Endothelial cell of umbilical vein (primary cell): ENCODE data around the gene CD44. TPM values are rescaled to one million over a fixed set of nuclear protein-coding genes. Genes with fewer than 3 reads are reported as not detected.

Experiments
- BruUV-seq: library from RNA; stranded (reverse); fragments of 400-500 nt; replicated peaks from 2 replicates; lab custom pipeline; 2021; lab: Mats Ljungman, UMichigan
- CTCF ChIA-PET: fragments of 300-600, 350-600 bp; sonication (Branson Sonifier 250); formaldehyde crosslinking; loops from one replicate; lab custom pipeline; 2021; ENCODE audit warnings: antibody characterized with exemption, inconsistent platforms; lab: Charles Lee
- POLR2A ChIA-PET: fragments of 300-600, 350-600 bp; sonication (Branson Sonifier 250); formaldehyde crosslinking; loops from one replicate; lab custom pipeline; 2021; ENCODE audit warnings: antibody characterized with exemption, inconsistent platforms; lab: Charles Lee
- DNase-seq: peaks from one replicate; pipeline ENCODE4 v3.0.0-alpha.2; 2011; ENCODE audit warnings: low read depth, low spot score
- FAIRE-seq: peaks from 2 replicates; lab custom pipeline; 2011; peaks lifted over from hg19 to GRCh38; lab: Jason Lieb, UNC
- H2AFZ ChIP-seq: 2 replicates; pipeline ENCODE4 v1.6.0; 2012; ENCODE audit warnings: low read depth, low read length, control low read depth, inconsistent platforms
- H3K27ac ChIP-seq: 2 replicates; pipeline ENCODE4 v1.5.1; 2011; ENCODE audit warnings: low read depth, mild to moderate bottlenecking, control low read depth, low read length, moderate library complexity; ENCODE audit not compliant: insufficient read depth
- H3K27me3 ChIP-seq, 2 experiments: 2 replicates each; pipeline versions ENCODE4 v1.6.0 to v1.6.1; 2011; ENCODE audit warnings: low read length in 2 of 2, mixed read lengths in 1 of 2; ENCODE audit not compliant: control insufficient read depth in 2 of 2, insufficient read depth in 2 of 2
- H3K36me3 ChIP-seq, 2 experiments: 2 replicates in 1 of 2; 3 replicates in 1 of 2; pipeline ENCODE4 v1.5.1; 2011; ENCODE audit warnings: low read length in 2 of 2, mild to moderate bottlenecking in 1 of 2, moderate library complexity in 1 of 2; ENCODE audit not compliant: control insufficient read depth in 2 of 2, insufficient read depth in 2 of 2; ENCODE audit errors: extremely low read depth in 1 of 2
- H3K4me1 ChIP-seq: 3 replicates; pipeline ENCODE4 v1.5.1; 2011; ENCODE audit warnings: mild to moderate bottlenecking, low read length; ENCODE audit not compliant: control insufficient read depth, insufficient read depth; ENCODE audit errors: extremely low read depth
- H3K4me2 ChIP-seq: 2 replicates; pipeline ENCODE4 v1.6.1; 2011; ENCODE audit warnings: low read length, control low read depth, mixed read lengths; ENCODE audit not compliant: insufficient read depth
- H3K4me3 ChIP-seq, 3 experiments: fragments of 200-600 bp in 1 of 3; sonication (generic), shearing (Covaris generic) in 1 of 3; replicated peaks in 1 of 3; 2 replicates each; pipeline ENCODE4 v1.5.1; 2011 to 2016; ENCODE audit warnings: control low read depth in 3 of 3, low read length in 3 of 3, mild to moderate bottlenecking in 2 of 3, inconsistent platforms in 1 of 3, low read depth in 1 of 3, moderate library complexity in 1 of 3; ENCODE audit not compliant: insufficient read depth in 1 of 3
- H3K79me2 ChIP-seq: 2 replicates; pipeline ENCODE4 v1.6.0; 2012; ENCODE audit warnings: low read length, inconsistent platforms; ENCODE audit not compliant: control insufficient read depth, insufficient read depth
- H3K9ac ChIP-seq: replicated peaks from 2 replicates; pipeline ENCODE3; 2011; ENCODE audit warnings: low read length, control low read depth; ENCODE audit not compliant: insufficient read depth; ENCODE audit errors: extremely low read depth
- H3K9me1 ChIP-seq: replicated peaks from 3 replicates; pipeline ENCODE4 v1.6.0; 2011; ENCODE audit warnings: mild to moderate bottlenecking, low read length; ENCODE audit not compliant: control insufficient read depth, insufficient read depth; ENCODE audit errors: extremely low read depth
- H3K9me3 ChIP-seq: replicated peaks from 2 replicates; pipeline ENCODE4 v1.5.1; 2012; ENCODE audit warnings: low read length, inconsistent platforms; ENCODE audit not compliant: control insufficient read depth, insufficient read depth
- H4K20me1 ChIP-seq: replicated peaks from 2 replicates; pipeline ENCODE3; 2011; ENCODE audit warnings: mild to moderate bottlenecking, low read length; ENCODE audit not compliant: control insufficient read depth, insufficient read depth; ENCODE audit errors: extremely low read depth
- EZH2 ChIP-seq: IDR thresholded peaks from 2 replicates; pipeline ENCODE4 v1.6.1; 2012; ENCODE audit warnings: borderline replicate concordance, low read depth, mild to moderate bottlenecking, moderate library complexity, low read length, inconsistent platforms; ENCODE audit not compliant: severe bottlenecking
- FOS ChIP-seq: IDR thresholded peaks from 2 replicates; pipeline ENCODE4 v1.6.1; 2011; ENCODE audit warnings: mild to moderate bottlenecking, low read length, moderate library complexity, borderline replicate concordance; ENCODE audit not compliant: insufficient read depth
- GATA2 ChIP-seq: IDR thresholded peaks from 2 replicates; pipeline ENCODE4 v1.7.0; 2011; ENCODE audit warnings: low read depth, mild to moderate bottlenecking, moderate library complexity, mixed read lengths, low read length; ENCODE audit not compliant: insufficient read length, insufficient read depth
- JUN ChIP-seq: IDR thresholded peaks from 2 replicates; pipeline ENCODE4 v1.6.1; 2011; ENCODE audit warnings: borderline replicate concordance, low read depth; ENCODE audit not compliant: insufficient read length, insufficient read depth
- MYC ChIP-seq: IDR thresholded peaks from one replicate; pipeline ENCODE4 v1.6.1; 2011; ENCODE audit warnings: mild to moderate bottlenecking, low read depth, low read length
- POLR2A ChIP-seq: IDR thresholded peaks from 2 replicates; pipeline ENCODE4 v1.6.1; 2012; ENCODE audit warnings: low read depth, mild to moderate bottlenecking, control low read depth, low read length
- POLR2AphosphoS5 ChIP-seq: IDR thresholded peaks from 2 replicates; pipeline ENCODE4 v1.6.1; 2012; ENCODE audit warnings: low read depth, mild to moderate bottlenecking, control low read depth, low read length, moderate library complexity; ENCODE audit not compliant: insufficient read depth
- dilution Hi-C: fragments of 300-500 bp; cut with MboI; formaldehyde crosslinking; loops from one replicate; pipeline ENCODE4 v1.15.0; 2019; ENCODE audit warnings: low sequenced_read_pairs; ENCODE audit not compliant: extremely low pct_ligation_motif_present
- intact Hi-C: fragments of 100-400 bp; cut with micrococcal nuclease; formaldehyde crosslinking; loops from one replicate; pipeline ENCODE4 v1.10.0; 2022
- polyA plus RNA-seq, 4 experiments: library from polyadenylated mRNA; depleted of rRNA in 3 of 4; stranded (reverse) in 3 of 4; unstranded in 1 of 4; fragments of >200 nt; gene quantifications; 2 replicates each; pipeline versions ENCODE4 v1.2.1 to v1.2.3, GENCODE V29; 2011 to 2012; ENCODE audit warnings: missing spikeins in 1 of 4
- total RNA-seq: library from RNA; stranded (reverse); gene quantifications from 2 replicates; pipeline ENCODE4 v1.2.3, GENCODE V29; 2021
- TF ChIP-seq, protein P1 (sequence below), 2 donors: IDR thresholded peaks; 1 replicate in 1 of 2; 2 replicates in 1 of 2; pipeline ENCODE4 v1.5.1; 2011; ENCODE audit warnings: low read length in 2 of 2, mild to moderate bottlenecking in 2 of 2, moderate library complexity in 2 of 2, control low read depth in 1 of 2, inconsistent platforms in 1 of 2, low read depth in 1 of 2; ENCODE audit not compliant: insufficient read depth in 1 of 2; ENCODE audit errors: extremely low read depth in 1 of 2
- TF ChIP-seq, protein P2 (sequence below): IDR thresholded peaks from 2 replicates; pipeline ENCODE4 v1.6.1; 2011; ENCODE audit not compliant: insufficient read depth, insufficient read length

The CD44 gene
- total and polyA plus RNA-seq, 2 donors (not counting 3 experiments of a cell fraction or from before 2014, with no cell fraction given), result 25.5 to 26.3 TPM

DNA sequence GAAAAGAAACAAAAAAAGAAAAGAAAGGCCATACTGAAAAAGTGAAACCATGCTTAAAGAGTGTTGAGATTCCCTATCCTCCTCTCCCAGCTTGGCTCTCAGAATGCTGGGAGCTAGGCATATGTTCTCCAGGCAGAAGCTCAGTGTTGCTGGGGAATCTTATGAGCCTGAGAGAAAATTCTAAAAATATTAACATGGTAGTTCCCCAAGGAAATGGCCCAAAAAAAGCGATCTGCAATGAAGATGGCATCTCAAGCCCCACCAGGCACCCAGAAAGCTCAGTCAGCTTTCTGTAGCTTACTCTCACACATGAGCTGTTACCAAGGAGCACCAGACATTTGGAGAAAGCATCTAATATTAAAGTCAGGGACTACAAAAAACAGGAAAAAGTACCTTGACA is 94.5 kb downstream of the CD44 start:
- CTCF ChIA-PET, result interaction anchor here (0.9 to 1.5 kb wide), 3 partner anchors 10 to 307 kb away, joined by 3 to 6 read pairs (median 3); no protein-coding TSS in a partner anchor
- H3K4me3 ChIP-seq, result no peak overlapping the region
- dilution Hi-C loops, result no loop called here

DNA sequence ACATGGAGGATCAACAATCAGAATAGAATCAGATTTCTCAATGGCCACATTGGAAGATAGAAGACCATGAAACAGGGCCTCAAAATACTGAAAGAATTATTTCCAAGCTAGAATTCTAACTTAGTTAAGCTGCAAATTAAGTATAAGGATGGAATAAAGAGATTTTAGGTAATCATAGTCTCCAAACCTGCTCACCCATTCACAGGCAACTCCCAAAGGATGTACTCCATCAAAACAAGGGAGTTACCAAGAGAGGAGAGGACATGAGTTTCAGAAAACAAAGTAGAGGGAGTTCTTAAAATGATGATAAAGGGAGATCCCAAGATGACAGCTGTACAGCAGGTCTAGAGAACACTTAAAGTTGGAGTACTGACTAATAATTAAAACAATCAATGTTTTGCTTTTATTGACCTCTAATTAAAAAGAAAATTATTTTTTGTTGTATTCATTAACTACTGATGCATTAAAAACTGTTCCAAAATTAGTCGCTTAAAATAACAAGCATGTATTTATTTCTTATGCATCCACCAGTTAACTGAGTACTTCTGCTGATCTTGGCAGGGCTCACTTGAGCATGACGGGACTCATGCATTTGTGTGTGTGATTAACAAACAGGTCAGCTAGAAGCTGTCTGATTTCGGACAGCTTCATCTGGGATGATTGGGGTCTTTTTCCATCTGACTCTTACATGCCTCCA is 95.6 kb downstream of the CD44 start:
- no peak overlapping the region for H3K27ac ChIP-seq
- no peak overlapping the region for H3K9ac ChIP-seq
- H2AFZ ChIP-seq, result no peak overlapping the region
- no peaks in the 10 kb centered on the region for H3K36me3 ChIP-seq
- no peak overlapping the region for H3K4me3 ChIP-seq
- H3K4me1 ChIP-seq, result no peaks in the 10 kb centered on the region
- TF ChIP-seq, protein P1, sequence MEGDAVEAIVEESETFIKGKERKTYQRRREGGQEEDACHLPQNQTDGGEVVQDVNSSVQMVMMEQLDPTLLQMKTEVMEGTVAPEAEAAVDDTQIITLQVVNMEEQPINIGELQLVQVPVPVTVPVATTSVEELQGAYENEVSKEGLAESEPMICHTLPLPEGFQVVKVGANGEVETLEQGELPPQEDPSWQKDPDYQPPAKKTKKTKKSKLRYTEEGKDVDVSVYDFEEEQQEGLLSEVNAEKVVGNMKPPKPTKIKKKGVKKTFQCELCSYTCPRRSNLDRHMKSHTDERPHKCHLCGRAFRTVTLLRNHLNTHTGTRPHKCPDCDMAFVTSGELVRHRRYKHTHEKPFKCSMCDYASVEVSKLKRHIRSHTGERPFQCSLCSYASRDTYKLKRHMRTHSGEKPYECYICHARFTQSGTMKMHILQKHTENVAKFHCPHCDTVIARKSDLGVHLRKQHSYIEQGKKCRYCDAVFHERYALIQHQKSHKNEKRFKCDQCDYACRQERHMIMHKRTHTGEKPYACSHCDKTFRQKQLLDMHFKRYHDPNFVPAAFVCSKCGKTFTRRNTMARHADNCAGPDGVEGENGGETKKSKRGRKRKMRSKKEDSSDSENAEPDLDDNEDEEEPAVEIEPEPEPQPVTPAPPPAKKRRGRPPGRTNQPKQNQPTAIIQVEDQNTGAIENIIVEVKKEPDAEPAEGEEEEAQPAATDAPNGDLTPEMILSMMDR (IDR thresholded peaks at IDR 0.05; ENCODE audit: extremely low read depth in 1 of 2, insufficient read depth in 1 of 2, low read depth in 1 of 2, low read length in 2 of 2), result no peak
- TF ChIP-seq FOS, result no peak
- TF ChIP-seq MYC, result no peak
- no peak for TF ChIP-seq POLR2A
- TF ChIP-seq, protein P2, sequence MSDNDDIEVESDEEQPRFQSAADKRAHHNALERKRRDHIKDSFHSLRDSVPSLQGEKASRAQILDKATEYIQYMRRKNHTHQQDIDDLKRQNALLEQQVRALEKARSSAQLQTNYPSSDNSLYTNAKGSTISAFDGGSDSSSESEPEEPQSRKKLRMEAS, result no peak
- no peak for TF ChIP-seq JUN
- TF ChIP-seq EZH2, result no peak
- no peak for TF ChIP-seq GATA2
- no peak for TF ChIP-seq POLR2AphosphoS5
- intact Hi-C loops, result loop anchor here (5.0 to 10.0 kb wide), 2 partner anchors 97 to 650 kb away; partner anchors contain the start of gene CD44
- FAIRE-seq (no peak), DNase-seq (no peak)
- ChIA-PET CTCF (interaction anchor here (0.7 to 3.9 kb wide), 5 partner anchors 11 to 309 kb away, joined by 3 to 41 read pairs (median 3); partner anchors contain the start of gene CD44), POLR2A (no interaction called here)
- no peaks in the 10 kb centered on the region for H3K9me3 ChIP-seq
- no peaks in the 10 kb centered on the region for H4K20me1 ChIP-seq
- no TSS peak for BruUV-seq
- H3K9me1 ChIP-seq, result no peaks in the 10 kb centered on the region
- dilution Hi-C loops, result no loop called here
- H3K79me2 ChIP-seq, result no peaks in the 10 kb centered on the region
- H3K4me2 ChIP-seq, result no peak overlapping the region
- H3K27me3 ChIP-seq, result peaks cover 3 to 8% of the 10 kb centered on the region in 2 experiments

More for the DNA sequence above, 94.5 kb downstream of the CD44 start:
- Histone ChIP-seq H3K27ac (no peak overlapping the region), H3K9ac (no peak overlapping the region), H3K79me2 (no peaks in the 10 kb centered on the region), H3K9me1 (no peaks in the 10 kb centered on the region), H3K27me3 (no peaks in the 10 kb centered on the region), H3K4me2 (no peak overlapping the region), H3K9me3 (no peaks in the 10 kb centered on the region), H3K36me3 (no peaks in the 10 kb centered on the region), H2AFZ (no peak overlapping the region), H3K4me1 (no peaks in the 10 kb centered on the region), H4K20me1 (no peaks in the 10 kb centered on the region)
- intact Hi-C loops, result loop anchor here (10.0 kb wide), 1 partner anchor 649 kb away; no protein-coding TSS in a partner anchor
- POLR2A ChIA-PET, result no interaction called here
- no TSS peak for BruUV-seq
- DNase-seq (no peak), FAIRE-seq (no peak)
- TF ChIP-seq MYC, result no peak
- TF ChIP-seq FOS, result no peak
- TF ChIP-seq, protein P2, result no peak
- peak; percentile 28 for TF ChIP-seq POLR2AphosphoS5
